HG03103 (cell line): ENCODE data around the gene PRPF40B.

ENCODE experiments used
- ATAC-seq: cut with Tn5 transposase; IDR thresholded peaks from one replicate; pipeline ENCODE4 v1.9.1; 2021; ENCODE audit warnings: low read depth; ENCODE audit not compliant: unreplicated experiment

PRPF40B gene

DNA sequence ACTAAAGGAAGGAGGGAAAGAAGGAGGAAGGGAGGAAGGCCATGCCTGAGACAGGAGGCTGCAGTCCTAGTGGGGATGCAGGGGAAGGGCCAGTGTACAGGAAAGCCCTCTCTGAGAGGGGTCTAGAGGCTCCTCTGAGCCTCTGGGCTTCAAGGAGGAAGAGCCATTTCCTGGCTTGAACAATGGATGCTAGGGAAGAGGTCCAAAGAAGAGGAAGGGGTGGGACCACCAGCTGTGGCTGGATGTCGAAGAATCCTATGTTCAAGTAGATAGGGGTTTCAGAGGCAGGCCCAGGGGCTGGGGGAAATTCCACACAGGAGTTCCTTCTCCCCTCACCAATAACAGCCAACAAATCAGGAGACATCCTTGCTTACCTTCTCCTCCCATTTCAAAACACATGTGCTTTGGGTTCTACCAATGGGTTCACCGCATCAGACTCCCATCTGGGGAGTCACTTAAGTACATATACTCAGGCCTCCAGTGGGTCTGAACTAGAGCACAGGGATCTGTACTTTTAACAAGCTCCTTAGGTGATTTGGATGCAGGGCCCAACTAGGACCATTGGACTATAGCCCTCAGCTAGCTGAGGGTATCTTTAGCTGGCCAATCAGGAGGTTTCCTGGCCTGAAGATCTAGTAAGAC, 32.4 kb downstream of the PRPF40B start:
- no peak for ATAC-seq

DNA sequence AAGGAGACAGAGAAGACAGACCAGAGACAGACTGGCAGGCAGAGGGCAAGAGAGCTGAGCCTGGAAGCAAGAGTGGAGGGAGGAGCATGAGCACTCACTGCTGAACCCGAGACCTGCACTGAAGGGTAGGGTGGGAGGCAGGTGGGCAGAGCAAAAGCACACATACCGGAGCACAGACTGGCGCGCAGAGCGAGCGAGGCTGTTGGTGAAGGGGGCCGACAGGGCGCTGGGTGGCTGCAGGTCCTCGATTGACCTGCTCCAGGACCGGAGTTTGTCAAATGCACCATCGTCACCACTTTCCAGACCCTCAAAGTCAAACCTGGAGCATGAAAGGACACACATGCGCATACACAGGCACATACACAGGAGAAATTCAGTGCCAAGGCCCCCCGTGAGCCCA, 34.9 kb downstream of the PRPF40B start:
- ATAC-seq, result no peak

GRCh38 chr12:49659753-49660152, 36.4 kb downstream of the PRPF40B start:
- ATAC-seq, result no peak

GRCh38 chr12:49661191-49661590, 37.8 kb downstream of the PRPF40B start:
- no peak for ATAC-seq

DNA sequence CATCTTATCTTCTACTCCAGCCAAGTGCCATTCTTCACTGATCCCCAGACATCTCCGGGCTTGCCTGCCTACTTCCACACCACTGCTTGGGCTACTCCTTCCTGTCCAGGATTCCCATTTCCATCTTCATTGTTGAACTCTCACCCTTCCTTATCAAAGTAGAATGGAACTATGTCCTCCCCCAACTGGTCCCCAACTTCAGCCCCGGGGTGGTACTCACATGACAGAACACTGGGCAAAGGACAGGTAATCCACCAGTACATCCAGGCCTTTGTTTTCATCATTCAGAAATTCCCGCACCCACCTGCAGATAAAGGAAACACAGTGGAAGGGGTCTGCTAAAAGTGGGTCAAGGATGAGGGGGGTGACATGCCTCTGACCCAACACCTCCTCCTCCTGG, 38.4 kb downstream of the PRPF40B start:
- ATAC-seq, result no peak

DNA sequence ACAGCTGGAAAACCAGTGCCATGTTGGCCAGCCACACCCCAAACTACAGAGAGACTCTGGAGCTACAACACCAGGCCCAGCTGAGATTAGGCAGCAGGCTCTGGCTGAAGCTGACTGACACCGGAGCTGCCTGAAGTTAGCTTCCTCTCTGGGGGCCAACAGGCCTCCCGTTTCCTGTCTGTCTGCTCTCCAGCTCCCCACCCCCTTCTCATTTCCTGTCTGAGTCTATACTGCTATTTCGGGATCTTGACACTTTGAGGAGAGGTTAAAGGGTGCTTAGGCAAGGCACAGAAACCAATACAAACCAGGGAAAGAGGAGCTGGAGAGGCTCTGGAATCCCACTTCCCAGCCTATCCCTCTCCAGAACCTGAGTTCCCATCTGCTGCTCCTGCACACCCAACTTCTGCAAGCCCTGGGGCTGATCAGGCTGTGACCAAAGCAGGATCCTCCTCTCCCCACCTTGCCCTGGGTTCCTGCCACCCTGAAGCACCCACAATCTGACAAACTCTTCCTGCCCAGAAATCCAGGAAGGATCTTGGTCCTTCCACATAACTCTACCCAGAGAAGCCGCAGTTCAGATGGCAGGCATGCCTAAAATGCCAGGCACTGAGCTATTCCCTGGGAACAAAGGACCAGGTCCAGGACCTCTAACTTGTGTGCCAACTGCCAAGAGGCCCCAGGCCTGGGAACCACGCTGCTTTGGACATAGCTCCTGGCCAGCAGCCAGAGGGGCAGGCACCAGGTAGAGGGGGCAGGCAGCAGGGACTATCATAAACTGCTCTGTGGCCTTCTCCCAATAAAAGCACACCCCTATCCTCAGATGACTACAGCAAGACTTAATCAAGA, 39.9 kb downstream of the PRPF40B start:
- peak; percentile 52 for ATAC-seq

GRCh38 chr12:49664167-49664566, 40.8 kb downstream of the PRPF40B start:
- ATAC-seq, result no peak

- peak; percentile 49 for ATAC-seq
Measured at GRCh38 chr12:49664591-49665239, 41.4 kb downstream of the PRPF40B start.

DNA sequence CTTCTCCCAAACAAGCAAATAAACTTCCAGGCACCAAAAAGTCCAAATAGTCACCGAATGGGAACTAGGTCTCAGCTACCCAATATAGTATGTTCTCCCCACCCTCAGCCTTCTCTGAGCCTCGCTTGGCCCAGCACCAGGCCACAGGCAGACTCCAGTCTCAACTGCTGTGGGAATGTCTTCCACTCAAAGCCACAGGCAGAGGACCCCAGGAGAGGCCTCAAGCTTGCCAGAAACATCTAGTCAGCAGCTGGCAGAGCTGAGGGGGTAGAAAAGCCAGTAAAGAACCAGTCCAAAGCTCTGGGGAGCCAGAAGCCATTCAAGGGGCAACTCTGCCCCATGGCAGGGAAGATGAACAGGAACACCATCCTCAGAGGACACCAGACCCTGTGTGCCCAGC, 42.0 kb downstream of the PRPF40B start:
- no peak for ATAC-seq

DNA sequence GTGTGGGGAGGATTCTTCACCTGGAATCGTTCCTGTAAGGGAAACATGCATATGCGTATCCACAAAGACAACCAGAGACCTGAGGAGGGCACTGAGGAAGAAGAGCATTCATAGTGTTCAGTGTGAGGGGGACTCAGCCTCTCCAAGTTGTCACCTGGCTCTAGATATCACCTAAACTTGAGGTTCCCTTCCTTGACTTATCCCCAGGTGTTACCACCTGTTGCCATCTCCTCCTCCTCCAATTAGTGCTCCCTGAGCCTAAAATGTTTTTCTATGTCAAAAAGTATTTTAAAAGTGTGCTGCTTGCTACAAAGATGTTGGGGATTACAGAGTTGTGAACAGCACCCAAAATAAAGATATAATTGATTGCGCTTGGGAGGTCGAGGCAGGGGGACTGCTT, 42.8 kb downstream of the PRPF40B start:
- ATAC-seq, result no peak

- ATAC-seq, result no peak
Measured at GRCh38 chr12:49667325-49668090, 44.1 kb downstream of the PRPF40B start.

- no peak for ATAC-seq
Measured at GRCh38 chr12:49669796-49670195, 46.4 kb downstream of the PRPF40B start.

DNA sequence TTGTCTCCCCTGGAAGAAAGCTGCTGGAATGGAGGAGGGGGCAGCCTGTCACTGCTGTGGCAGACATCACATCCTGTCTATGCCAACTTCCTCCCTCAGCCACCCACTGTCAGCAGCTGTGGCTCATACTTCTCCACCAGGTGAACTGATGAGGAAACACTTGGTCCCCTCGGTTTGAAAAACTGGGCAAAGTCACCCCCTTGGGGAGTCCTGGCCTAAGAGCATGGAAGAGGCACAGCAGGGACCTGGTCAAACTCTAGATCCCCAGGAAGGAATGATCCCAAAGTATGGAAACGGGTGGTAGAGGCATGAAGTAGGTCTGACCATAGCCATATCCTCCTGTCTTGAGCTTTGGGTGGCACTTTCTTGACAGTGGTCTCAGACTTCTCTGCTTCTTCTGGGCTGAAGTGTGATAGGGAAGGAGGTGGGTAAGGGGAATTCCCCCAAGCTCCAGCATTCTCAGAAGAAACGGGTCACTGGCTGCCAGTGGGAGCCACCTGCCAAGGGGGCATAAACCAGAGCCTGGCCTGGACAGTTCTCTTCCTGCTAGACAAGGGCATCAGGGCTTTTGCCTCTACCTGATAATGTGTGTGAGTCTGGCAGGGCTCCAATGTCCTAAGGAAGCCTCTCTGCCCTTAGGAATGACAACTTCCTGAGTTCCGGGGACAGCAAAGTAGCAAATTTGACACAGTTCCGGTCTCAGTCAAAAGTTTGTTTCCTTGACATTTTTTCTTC, 47.8 kb downstream of the PRPF40B start:
- ATAC-seq, result no peak

- ATAC-seq, result no peak
Measured at GRCh38 chr12:49672301-49673217, 49.2 kb downstream of the PRPF40B start.

GRCh38 chr12:49673446-49674317, 50.3 kb downstream of the PRPF40B start:
- ATAC-seq, result no peak

GRCh38 chr12:49674318-49674981, 51.1 kb downstream of the PRPF40B start:
- no peak for ATAC-seq

GRCh38 chr12:49675137-49675536, 51.8 kb downstream of the PRPF40B start:
- ATAC-seq, result no peak

DNA sequence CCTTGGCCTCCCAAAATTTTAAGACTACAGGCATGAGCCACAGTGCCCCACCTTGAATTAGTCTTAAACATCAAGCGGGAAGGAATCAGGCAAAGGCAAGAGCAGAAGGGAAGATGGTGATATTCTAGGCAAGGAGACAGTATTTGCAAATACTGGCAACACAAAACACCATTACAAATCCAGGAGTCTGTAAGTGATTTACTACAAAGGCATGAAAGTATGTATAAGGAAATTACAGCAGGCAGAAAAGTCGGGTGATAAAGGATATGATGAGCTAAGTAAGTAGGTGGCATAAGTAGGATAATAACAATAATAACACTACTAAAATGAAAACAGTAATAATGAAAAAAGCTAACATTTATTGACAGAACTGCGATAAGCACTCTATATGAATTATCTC, 55.4 kb downstream of the PRPF40B start:
- ATAC-seq, result no peak
